ENCODE results near the gene AGTPBP1. TPM values are rescaled to one million over a fixed set of nuclear protein-coding genes. Genes with fewer than 3 reads are reported as not detected.

The AGTPBP1 gene
- polyA plus RNA-seq, 4 donors: 14.2 to 30.4 (median 28.1) TPM

DNA sequence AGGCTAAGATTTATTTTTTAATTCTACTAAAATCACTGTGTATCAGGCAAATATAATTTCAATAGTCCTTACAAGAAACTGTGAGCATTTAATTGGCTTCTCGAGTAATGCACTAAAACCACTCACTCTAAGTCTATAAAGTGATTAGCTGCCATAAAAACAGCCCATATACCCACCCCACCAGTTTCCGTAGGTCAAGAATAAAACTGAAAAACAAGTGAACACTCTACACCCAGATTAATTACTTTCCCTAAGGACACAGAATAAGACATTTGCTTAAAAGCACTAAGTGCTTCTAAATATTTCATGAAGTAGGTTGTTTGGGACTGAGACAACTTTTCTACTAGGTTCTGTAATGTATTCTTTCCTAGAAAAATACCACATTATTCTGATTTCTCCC lies 194.2 kb downstream of the AGTPBP1 start:
- DNase-seq (ENCODE audit: low read depth in 4 of 4, low spot score in 3 of 4): no peak

- no peak for DNase-seq (ENCODE audit: low read depth in 4 of 4, low spot score in 3 of 4)
Measured at GRCh38 chr9:85543196-85543595, 198.6 kb downstream of the AGTPBP1 start.

DNA sequence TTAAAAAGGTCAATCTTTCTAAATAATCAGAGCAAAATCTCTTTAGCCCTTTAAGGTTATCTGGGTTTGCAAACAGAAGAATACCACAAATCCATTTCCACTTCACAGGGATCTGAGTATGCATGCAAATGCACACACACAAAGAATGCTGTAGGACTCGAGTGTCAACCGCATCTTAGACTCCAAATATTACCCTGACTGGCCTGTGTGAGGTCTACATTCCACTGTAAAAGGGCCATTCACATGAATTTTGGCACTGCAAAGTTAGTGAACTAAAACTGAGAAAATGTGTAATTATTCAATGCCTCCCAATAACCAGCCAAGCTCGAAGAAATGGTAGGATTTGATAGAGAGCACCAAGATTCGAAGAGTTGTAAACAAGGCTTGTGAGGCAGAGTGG lies 199.9 kb downstream of the AGTPBP1 start:
- no peak for DNase-seq (ENCODE audit: low read depth in 4 of 4, low spot score in 3 of 4)

GRCh38 chr9:85536514-85536913 lies 205.2 kb downstream of the AGTPBP1 start:
- DNase-seq (ENCODE audit: low read depth in 4 of 4, low spot score in 3 of 4): no peak

- no peak for DNase-seq (ENCODE audit: low read depth in 4 of 4, low spot score in 3 of 4)
Measured at GRCh38 chr9:85536076-85536475, 205.7 kb downstream of the AGTPBP1 start.

DNA sequence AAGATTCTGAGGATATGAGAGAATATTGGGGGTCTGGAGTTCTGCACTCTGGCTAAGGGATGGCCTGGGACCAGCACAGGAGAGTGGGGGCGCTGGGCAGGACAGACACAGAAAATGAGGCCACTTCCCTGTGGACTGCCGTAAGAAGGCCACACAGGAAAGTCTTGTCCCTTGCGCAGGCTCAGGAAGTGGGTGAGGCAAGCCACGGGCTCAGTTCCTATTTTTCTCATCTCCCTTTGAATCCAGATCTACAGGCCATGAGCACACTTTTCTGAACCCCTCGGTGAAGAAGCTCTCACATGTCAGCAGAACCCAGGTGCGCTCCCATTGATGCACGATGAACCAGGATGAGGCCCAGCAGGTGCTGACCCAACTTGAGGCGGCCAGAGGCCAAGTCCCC lies 207.4 kb downstream of the AGTPBP1 start:
- no peak for DNase-seq (ENCODE audit: low read depth in 4 of 4, low spot score in 3 of 4)

DNA sequence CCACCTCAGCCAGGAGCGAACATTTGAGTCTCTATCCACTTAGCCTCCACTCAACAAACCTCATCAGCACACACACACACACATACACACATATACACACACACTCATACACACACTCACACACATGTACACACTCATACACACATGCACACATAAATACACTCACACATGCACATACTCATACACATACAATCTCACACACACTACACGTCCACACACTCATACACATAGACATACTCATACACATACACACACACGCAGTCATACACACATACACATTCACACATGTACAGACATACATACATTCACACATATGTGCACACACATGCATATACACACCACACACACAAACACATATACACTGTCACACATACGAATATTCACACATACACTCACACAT lies 208.2 kb downstream of the AGTPBP1 start:
- no peak for DNase-seq (ENCODE audit: low read depth in 4 of 4, low spot score in 3 of 4)

DNA sequence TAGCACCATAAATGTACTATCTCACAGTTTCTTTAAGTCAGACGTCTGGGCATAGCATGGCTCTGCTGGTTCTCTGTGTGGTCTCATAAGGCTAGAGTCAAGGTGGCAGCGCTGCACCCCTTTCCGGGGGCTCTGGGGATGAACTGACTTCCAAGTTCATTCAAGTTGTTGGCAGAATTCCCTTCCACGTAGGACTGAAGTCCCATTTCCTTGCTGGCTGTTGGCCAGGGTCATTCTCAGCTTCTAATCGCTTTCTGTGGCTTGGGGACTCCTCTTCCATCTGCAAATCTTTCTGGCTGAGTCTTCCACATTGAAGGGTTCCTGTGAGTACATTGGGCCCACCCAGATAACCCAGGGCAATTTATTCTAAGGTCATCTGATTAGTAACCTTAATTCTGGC lies 211.0 kb downstream of the AGTPBP1 start:
- no peak for DNase-seq (ENCODE audit: low read depth in 4 of 4, low spot score in 3 of 4)

DNA sequence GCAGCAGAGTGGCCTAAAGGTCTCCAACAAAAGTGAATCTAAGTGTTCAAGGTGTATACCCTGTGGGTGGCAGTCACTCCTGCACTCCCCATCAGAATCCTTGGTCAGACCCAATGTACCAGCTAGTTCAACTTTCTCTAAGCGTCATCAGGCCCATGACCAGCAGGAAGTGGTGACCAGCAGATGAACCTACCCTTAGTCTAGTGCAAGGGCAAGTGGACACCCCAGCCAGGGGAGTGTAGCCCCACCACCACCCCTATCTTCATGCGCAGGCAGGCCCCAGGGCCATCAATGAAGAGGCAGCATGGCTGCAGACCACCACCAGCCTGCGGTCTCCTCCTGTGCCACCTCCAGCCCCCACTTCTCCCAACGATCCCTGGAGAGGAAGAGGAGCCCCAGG lies 213.1 kb downstream of the AGTPBP1 start:
- no peak for DNase-seq (ENCODE audit: low read depth in 4 of 4, low spot score in 3 of 4)

GRCh38 chr9:85528142-85528541 lies 213.6 kb downstream of the AGTPBP1 start:
- no peak for DNase-seq (ENCODE audit: low read depth in 4 of 4, low spot score in 3 of 4)

- no peak for DNase-seq (ENCODE audit: low read depth in 4 of 4, low spot score in 3 of 4)
Measured at GRCh38 chr9:85527331-85528020, 214.3 kb downstream of the AGTPBP1 start.

DNA sequence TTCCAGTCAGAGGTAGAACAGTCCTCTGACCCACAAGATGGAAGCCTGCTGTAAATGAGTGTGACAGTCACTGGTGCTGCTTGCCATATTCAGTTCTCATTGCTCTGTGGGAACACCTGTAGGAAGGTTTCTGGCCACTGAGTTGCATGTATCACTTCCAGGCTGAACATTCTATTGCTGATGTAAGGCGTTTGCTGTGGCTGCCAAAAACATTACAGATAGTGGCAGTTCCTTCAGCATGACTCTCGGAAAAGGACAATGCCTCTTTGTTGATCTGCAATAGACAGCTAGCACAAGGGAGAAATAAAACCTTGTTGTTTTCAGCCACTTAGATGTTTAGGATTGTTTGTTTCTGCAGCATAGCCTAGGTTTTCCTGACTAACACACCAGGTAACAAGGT lies 217.2 kb downstream of the AGTPBP1 start:
- no peak for DNase-seq (ENCODE audit: low read depth in 4 of 4, low spot score in 3 of 4)

DNA sequence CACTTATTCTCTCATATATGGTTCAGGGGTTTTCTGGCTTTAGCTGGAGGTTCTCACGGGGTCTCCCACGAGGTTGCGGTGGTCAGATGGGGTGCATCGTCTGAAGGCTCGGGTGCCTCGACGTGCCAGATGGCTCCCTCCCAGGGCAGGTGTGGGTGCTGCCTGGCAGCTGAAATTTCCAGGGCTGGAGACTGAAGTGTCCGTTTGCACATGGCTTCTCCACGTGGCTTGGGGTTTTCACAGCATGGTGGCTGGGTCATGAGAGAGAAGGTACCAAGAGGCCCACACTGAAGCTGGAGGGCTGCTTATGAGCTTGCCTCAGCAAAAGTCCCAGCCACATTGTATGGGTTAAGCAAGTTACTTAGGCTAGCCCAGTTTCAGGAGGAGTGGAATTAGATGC lies 218.6 kb downstream of the AGTPBP1 start:
- DNase-seq (ENCODE audit: low read depth in 4 of 4, low spot score in 3 of 4): no peak

DNA sequence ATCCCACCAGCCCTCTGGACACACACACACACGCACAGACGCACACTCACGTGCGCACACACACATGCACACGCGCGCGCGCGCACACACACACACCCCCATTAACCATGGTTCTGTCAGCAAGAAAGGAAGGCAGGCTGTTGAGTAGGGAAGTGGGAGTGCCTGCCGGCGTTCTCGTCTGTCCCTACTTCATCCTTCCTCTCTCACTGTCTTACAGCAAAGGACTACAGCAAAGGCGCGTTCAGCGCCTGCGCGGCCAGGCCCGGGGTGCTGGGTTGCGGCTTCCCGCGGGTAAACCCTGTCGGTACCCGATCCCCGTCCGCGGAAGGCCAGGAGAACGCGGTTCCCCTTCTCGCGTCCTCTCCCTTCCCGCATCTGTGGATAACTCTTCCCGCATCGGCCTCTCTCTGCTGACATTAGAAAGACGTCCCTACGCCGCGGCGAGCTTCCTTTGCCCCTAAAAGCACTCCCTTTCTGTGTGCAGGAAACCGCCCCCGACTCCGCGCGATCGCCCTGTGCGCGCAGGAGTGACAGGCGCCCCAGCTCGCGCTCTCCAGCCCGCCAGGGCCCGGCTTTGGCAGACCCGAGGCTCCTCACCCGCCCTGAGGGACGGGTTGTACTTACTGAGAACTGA lies 219.2 kb downstream of the AGTPBP1 start:
- peak; percentile 24 to 49 (median 45) for DNase-seq (ENCODE audit: low read depth in 4 of 4, low spot score in 3 of 4)

GRCh38 chr9:85521371-85522197 lies 220.2 kb downstream of the AGTPBP1 start:
- DNase-seq (ENCODE audit: low read depth in 4 of 4, low spot score in 3 of 4): no peak

DNA sequence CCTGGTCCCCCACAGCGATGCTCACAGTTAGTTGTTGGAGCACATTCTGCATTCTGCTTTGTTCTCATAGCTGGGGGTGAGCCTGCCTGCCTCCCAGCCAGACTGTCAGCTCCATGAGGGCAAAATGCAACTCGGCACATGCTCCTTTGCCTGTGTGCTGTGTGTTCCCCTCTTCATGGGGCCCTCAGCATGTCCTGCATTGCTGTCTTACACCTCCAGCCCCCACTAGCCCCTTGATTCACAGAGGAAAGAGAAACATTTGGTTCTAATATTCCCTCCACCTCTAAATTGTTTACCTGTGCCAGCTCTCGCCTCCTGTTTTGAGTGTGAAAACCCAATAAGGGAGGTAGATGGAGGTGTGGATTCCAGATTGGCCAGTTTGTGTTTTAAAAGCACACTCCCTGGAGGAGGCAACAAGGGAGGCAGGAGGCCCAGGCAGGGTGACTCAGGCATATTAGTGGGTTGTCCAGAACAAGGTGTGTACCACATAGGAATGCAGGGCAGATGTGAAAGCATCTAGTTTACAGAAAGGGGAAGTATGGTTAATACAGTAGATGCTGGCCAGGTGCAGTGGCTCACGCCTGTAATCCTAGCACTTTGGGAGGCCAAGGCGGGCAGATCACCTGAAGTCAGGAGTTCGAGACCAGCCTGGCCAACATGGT lies 224.6 kb downstream of the AGTPBP1 start:
- no peak for DNase-seq (ENCODE audit: low read depth in 4 of 4, low spot score in 3 of 4)

GRCh38 chr9:85516455-85516854 lies 225.3 kb downstream of the AGTPBP1 start:
- DNase-seq (ENCODE audit: low read depth in 4 of 4, low spot score in 3 of 4): no peak

GRCh38 chr9:85515021-85515420 lies 226.7 kb downstream of the AGTPBP1 start:
- DNase-seq (ENCODE audit: low read depth in 4 of 4, low spot score in 3 of 4): no peak

DNA sequence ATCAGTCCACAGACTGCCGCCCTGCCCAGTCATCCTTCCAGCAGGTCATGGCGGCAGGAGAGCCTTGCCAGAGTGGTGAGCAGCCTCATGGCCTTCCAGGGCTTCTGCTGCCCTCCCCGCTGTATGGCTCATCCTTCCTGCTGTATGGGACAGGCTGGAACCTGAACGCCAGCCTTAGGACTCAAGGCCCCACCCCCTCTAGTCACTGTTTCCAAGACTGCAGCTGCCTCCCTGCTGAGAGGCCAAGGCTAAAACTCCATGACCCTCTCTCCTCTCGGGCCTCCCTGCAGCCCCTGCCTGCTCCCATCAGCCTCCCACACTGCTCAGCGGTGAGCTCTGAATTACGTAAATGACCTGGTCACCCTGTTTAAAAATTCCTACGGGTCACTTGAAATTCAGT lies 227.5 kb downstream of the AGTPBP1 start:
- no peak for DNase-seq (ENCODE audit: low read depth in 4 of 4, low spot score in 3 of 4)

GRCh38 chr9:85511746-85512145 lies 230.0 kb downstream of the AGTPBP1 start:
- no peak for DNase-seq (ENCODE audit: low read depth in 4 of 4, low spot score in 3 of 4)

GRCh38 chr9:85510830-85511504 lies 230.8 kb downstream of the AGTPBP1 start:
- no peak for DNase-seq (ENCODE audit: low read depth in 4 of 4, low spot score in 3 of 4)
